HFF-Myc (cell line): Measurements from ENCODE around the gene STON1.
"Not testable (repeated sequence)": the region's sequence is repeated elsewhere in the genome, so short reads cannot be mapped to it uniquely, and the experiment has no call there.

Experiments used
- DNase-seq: peaks from one replicate; pipeline ENCODE4 v3.0.0-alpha.2; 2011; ENCODE audit warnings: low read depth; ENCODE audit errors: extremely low read depth
- H3K4me3 ChIP-seq: replicated peaks from 2 replicates; pipeline ENCODE4 v1.5.1; 2011; ENCODE audit warnings: low read depth, mild to moderate bottlenecking, control low read depth, low read length
- CTCF ChIP-seq: IDR thresholded peaks from 2 replicates; pipeline ENCODE4 v1.5.1; 2012; ENCODE audit warnings: mild to moderate bottlenecking, low read depth, low read length, control low read depth; ENCODE audit errors: missing control alignments

Gene STON1

GRCh38 chr2:48592067-48592466, 62.1 kb downstream of the STON1 start:
- H3K4me3 ChIP-seq = no peak overlapping the region
- TF ChIP-seq CTCF = no peak
- no peak for DNase-seq

- not testable (repeated sequence) for H3K4me3 ChIP-seq, DNase-seq
Observed at GRCh38 chr2:48596751-48597150, 66.8 kb downstream of the STON1 start.

GRCh38 chr2:48597492-48597891, 67.5 kb downstream of the STON1 start:
- H3K4me3 ChIP-seq = no peak overlapping the region
- no peak for DNase-seq
- no peak for TF ChIP-seq CTCF

- DNase-seq = peak; percentile 25
- H3K4me3 ChIP-seq = no peak overlapping the region
- peak; percentile 65 for TF ChIP-seq CTCF
Observed at GRCh38 chr2:48600204-48600813, 70.4 kb downstream of the STON1 start.

- TF ChIP-seq CTCF = no peak
- no peak for DNase-seq
- H3K4me3 ChIP-seq = no peak overlapping the region
Observed at GRCh38 chr2:48600917-48601316, 71.0 kb downstream of the STON1 start.

GRCh38 chr2:48601349-48601748, 71.4 kb downstream of the STON1 start:
- DNase-seq = no peak
- peak; percentile 35 for TF ChIP-seq CTCF
- no peak overlapping the region for H3K4me3 ChIP-seq

- TF ChIP-seq CTCF = no peak
- H3K4me3 ChIP-seq = no peak overlapping the region
- no peak for DNase-seq
Observed at GRCh38 chr2:48605482-48606175, 75.7 kb downstream of the STON1 start.
